Endothelial cell of umbilical vein (primary cell): Measurements from ENCODE around the gene LMTK2. TPM values are rescaled to one million over a fixed set of nuclear protein-coding genes. Genes with fewer than 3 reads are reported as not detected.

Experiments used
- BruUV-seq: library from RNA; stranded (reverse); fragments of 400-500 nt; replicated peaks from 2 replicates; lab custom pipeline; 2021; lab: Mats Ljungman, UMichigan
- CTCF ChIA-PET: fragments of 300-600, 350-600 bp; sonication (Branson Sonifier 250); formaldehyde crosslinking; loops from one replicate; lab custom pipeline; 2021; ENCODE audit warnings: antibody characterized with exemption, inconsistent platforms; lab: Charles Lee
- POLR2A ChIA-PET: fragments of 300-600, 350-600 bp; sonication (Branson Sonifier 250); formaldehyde crosslinking; loops from one replicate; lab custom pipeline; 2021; ENCODE audit warnings: antibody characterized with exemption, inconsistent platforms; lab: Charles Lee
- DNase-seq: peaks from one replicate; pipeline ENCODE4 v3.0.0-alpha.2; 2011; ENCODE audit warnings: low read depth, low spot score
- FAIRE-seq: peaks from 2 replicates; lab custom pipeline; 2011; peaks lifted over from hg19 to GRCh38; lab: Jason Lieb, UNC
- H2AFZ ChIP-seq: 2 replicates; pipeline ENCODE4 v1.6.0; 2012; ENCODE audit warnings: low read depth, low read length, control low read depth, inconsistent platforms
- H3K27ac ChIP-seq: 2 replicates; pipeline ENCODE4 v1.5.1; 2011; ENCODE audit warnings: low read depth, mild to moderate bottlenecking, control low read depth, low read length, moderate library complexity; ENCODE audit not compliant: insufficient read depth
- H3K27me3 ChIP-seq, 2 experiments: 2 replicates each; pipeline versions ENCODE4 v1.6.0 to v1.6.1; 2011; ENCODE audit warnings: low read length in 2 of 2, mixed read lengths in 1 of 2; ENCODE audit not compliant: control insufficient read depth in 2 of 2, insufficient read depth in 2 of 2
- H3K36me3 ChIP-seq, 2 experiments: 2 replicates in 1 of 2; 3 replicates in 1 of 2; pipeline ENCODE4 v1.5.1; 2011; ENCODE audit warnings: low read length in 2 of 2, mild to moderate bottlenecking in 1 of 2, moderate library complexity in 1 of 2; ENCODE audit not compliant: control insufficient read depth in 2 of 2, insufficient read depth in 2 of 2; ENCODE audit errors: extremely low read depth in 1 of 2
- H3K4me1 ChIP-seq: 3 replicates; pipeline ENCODE4 v1.5.1; 2011; ENCODE audit warnings: mild to moderate bottlenecking, low read length; ENCODE audit not compliant: control insufficient read depth, insufficient read depth; ENCODE audit errors: extremely low read depth
- H3K4me2 ChIP-seq: 2 replicates; pipeline ENCODE4 v1.6.1; 2011; ENCODE audit warnings: low read length, control low read depth, mixed read lengths; ENCODE audit not compliant: insufficient read depth
- H3K4me3 ChIP-seq, 3 experiments: fragments of 200-600 bp in 1 of 3; sonication (generic), shearing (Covaris generic) in 1 of 3; replicated peaks in 1 of 3; 2 replicates each; pipeline ENCODE4 v1.5.1; 2011 to 2016; ENCODE audit warnings: control low read depth in 3 of 3, low read length in 3 of 3, mild to moderate bottlenecking in 2 of 3, inconsistent platforms in 1 of 3, low read depth in 1 of 3, moderate library complexity in 1 of 3; ENCODE audit not compliant: insufficient read depth in 1 of 3
- H3K79me2 ChIP-seq: 2 replicates; pipeline ENCODE4 v1.6.0; 2012; ENCODE audit warnings: low read length, inconsistent platforms; ENCODE audit not compliant: control insufficient read depth, insufficient read depth
- H3K9ac ChIP-seq: replicated peaks from 2 replicates; pipeline ENCODE3; 2011; ENCODE audit warnings: low read length, control low read depth; ENCODE audit not compliant: insufficient read depth; ENCODE audit errors: extremely low read depth
- H3K9me1 ChIP-seq: replicated peaks from 3 replicates; pipeline ENCODE4 v1.6.0; 2011; ENCODE audit warnings: mild to moderate bottlenecking, low read length; ENCODE audit not compliant: control insufficient read depth, insufficient read depth; ENCODE audit errors: extremely low read depth
- H3K9me3 ChIP-seq: replicated peaks from 2 replicates; pipeline ENCODE4 v1.5.1; 2012; ENCODE audit warnings: low read length, inconsistent platforms; ENCODE audit not compliant: control insufficient read depth, insufficient read depth
- H4K20me1 ChIP-seq: replicated peaks from 2 replicates; pipeline ENCODE3; 2011; ENCODE audit warnings: mild to moderate bottlenecking, low read length; ENCODE audit not compliant: control insufficient read depth, insufficient read depth; ENCODE audit errors: extremely low read depth
- EZH2 ChIP-seq: IDR thresholded peaks from 2 replicates; pipeline ENCODE4 v1.6.1; 2012; ENCODE audit warnings: borderline replicate concordance, low read depth, mild to moderate bottlenecking, moderate library complexity, low read length, inconsistent platforms; ENCODE audit not compliant: severe bottlenecking
- FOS ChIP-seq: IDR thresholded peaks from 2 replicates; pipeline ENCODE4 v1.6.1; 2011; ENCODE audit warnings: mild to moderate bottlenecking, low read length, moderate library complexity, borderline replicate concordance; ENCODE audit not compliant: insufficient read depth
- GATA2 ChIP-seq: IDR thresholded peaks from 2 replicates; pipeline ENCODE4 v1.7.0; 2011; ENCODE audit warnings: low read depth, mild to moderate bottlenecking, moderate library complexity, mixed read lengths, low read length; ENCODE audit not compliant: insufficient read length, insufficient read depth
- JUN ChIP-seq: IDR thresholded peaks from 2 replicates; pipeline ENCODE4 v1.6.1; 2011; ENCODE audit warnings: borderline replicate concordance, low read depth; ENCODE audit not compliant: insufficient read length, insufficient read depth
- MYC ChIP-seq: IDR thresholded peaks from one replicate; pipeline ENCODE4 v1.6.1; 2011; ENCODE audit warnings: mild to moderate bottlenecking, low read depth, low read length
- POLR2A ChIP-seq: IDR thresholded peaks from 2 replicates; pipeline ENCODE4 v1.6.1; 2012; ENCODE audit warnings: low read depth, mild to moderate bottlenecking, control low read depth, low read length
- POLR2AphosphoS5 ChIP-seq: IDR thresholded peaks from 2 replicates; pipeline ENCODE4 v1.6.1; 2012; ENCODE audit warnings: low read depth, mild to moderate bottlenecking, control low read depth, low read length, moderate library complexity; ENCODE audit not compliant: insufficient read depth
- dilution Hi-C: fragments of 300-500 bp; cut with MboI; formaldehyde crosslinking; loops from one replicate; pipeline ENCODE4 v1.15.0; 2019; ENCODE audit warnings: low sequenced_read_pairs; ENCODE audit not compliant: extremely low pct_ligation_motif_present
- intact Hi-C: fragments of 100-400 bp; cut with micrococcal nuclease; formaldehyde crosslinking; loops from one replicate; pipeline ENCODE4 v1.10.0; 2022
- polyA plus RNA-seq, 4 experiments: library from polyadenylated mRNA; depleted of rRNA in 3 of 4; stranded (reverse) in 3 of 4; unstranded in 1 of 4; fragments of >200 nt; gene quantifications; 2 replicates each; pipeline versions ENCODE4 v1.2.1 to v1.2.3, GENCODE V29; 2011 to 2012; ENCODE audit warnings: missing spikeins in 1 of 4
- total RNA-seq: library from RNA; stranded (reverse); gene quantifications from 2 replicates; pipeline ENCODE4 v1.2.3, GENCODE V29; 2021
- TF ChIP-seq, protein P1 (sequence below), 2 donors: IDR thresholded peaks; 1 replicate in 1 of 2; 2 replicates in 1 of 2; pipeline ENCODE4 v1.5.1; 2011; ENCODE audit warnings: low read length in 2 of 2, mild to moderate bottlenecking in 2 of 2, moderate library complexity in 2 of 2, control low read depth in 1 of 2, inconsistent platforms in 1 of 2, low read depth in 1 of 2; ENCODE audit not compliant: insufficient read depth in 1 of 2; ENCODE audit errors: extremely low read depth in 1 of 2
- TF ChIP-seq, protein P2 (sequence below): IDR thresholded peaks from 2 replicates; pipeline ENCODE4 v1.6.1; 2011; ENCODE audit not compliant: insufficient read depth, insufficient read length

LMTK2 gene
- total and polyA plus RNA-seq, 2 donors (not counting 3 experiments of a cell fraction or from before 2014, with no cell fraction given), result 5.9 to 13.8 TPM

DNA sequence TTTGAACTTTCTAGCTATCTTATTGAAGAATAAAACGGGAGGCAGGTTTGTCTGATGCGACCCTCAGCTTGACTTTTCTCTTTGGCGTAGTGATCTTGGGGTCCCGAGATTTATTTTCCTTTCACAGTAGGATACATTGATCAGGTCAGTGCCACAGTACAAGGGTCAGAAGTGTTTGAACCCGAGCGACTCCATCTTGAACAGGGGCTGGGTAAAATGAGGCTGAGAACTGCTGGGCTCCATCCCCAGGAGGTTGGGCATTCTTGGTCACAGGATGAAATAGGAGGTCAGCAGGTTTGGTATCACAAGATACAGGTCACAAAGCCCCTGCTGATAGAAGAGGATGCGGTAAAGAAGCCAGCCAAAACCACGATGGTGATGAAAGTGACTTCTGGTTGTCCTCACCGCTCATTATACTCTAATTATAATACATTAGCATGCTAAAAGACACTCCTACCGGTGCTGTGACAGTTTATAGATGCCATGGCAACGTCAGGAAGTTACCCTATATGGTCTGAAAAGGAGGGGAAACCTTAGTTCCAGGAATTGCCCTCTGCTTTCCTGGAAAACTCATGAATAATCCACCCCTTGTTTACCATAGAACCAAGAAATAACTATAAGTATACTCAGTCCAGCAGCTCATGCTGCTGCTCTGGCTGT, 148.4 kb downstream of the LMTK2 start:
- Histone ChIP-seq H3K9ac (no peak overlapping the region), H3K36me3 (no peaks in the 10 kb centered on the region), H3K4me3 (no peak overlapping the region), H3K4me2 (no peak overlapping the region), H3K27me3 (no peaks in the 10 kb centered on the region), H3K4me1 (peaks cover 22% of the 10 kb centered on the region), H3K27ac (no peak overlapping the region), H2AFZ (no peak overlapping the region), H3K9me1 (no peaks in the 10 kb centered on the region), H4K20me1 (no peaks in the 10 kb centered on the region), H3K79me2 (peaks cover 27% of the 10 kb centered on the region), H3K9me3 (no peaks in the 10 kb centered on the region)
- no TSS peak for BruUV-seq
- intact Hi-C loops (no loop called here), dilution Hi-C loops (no loop called here)
- POLR2A ChIA-PET, result interaction anchor here (0.6 kb wide), 1 partner anchor 166 kb away, joined by 4 read pairs; no protein-coding TSS in a partner anchor
- no peak for FAIRE-seq
- DNase-seq, result no peak
- CTCF ChIA-PET, result interaction anchor here (1.5 to 3.2 kb wide), 2 partner anchors 12 kb away, joined by 4 to 12 read pairs; no protein-coding TSS in a partner anchor
- TF ChIP-seq FOS (no peak), POLR2A (no peak), POLR2AphosphoS5 (no peak), EZH2 (no peak), JUN (no peak), GATA2 (no peak), MYC (no peak)
- TF ChIP-seq, protein P1, sequence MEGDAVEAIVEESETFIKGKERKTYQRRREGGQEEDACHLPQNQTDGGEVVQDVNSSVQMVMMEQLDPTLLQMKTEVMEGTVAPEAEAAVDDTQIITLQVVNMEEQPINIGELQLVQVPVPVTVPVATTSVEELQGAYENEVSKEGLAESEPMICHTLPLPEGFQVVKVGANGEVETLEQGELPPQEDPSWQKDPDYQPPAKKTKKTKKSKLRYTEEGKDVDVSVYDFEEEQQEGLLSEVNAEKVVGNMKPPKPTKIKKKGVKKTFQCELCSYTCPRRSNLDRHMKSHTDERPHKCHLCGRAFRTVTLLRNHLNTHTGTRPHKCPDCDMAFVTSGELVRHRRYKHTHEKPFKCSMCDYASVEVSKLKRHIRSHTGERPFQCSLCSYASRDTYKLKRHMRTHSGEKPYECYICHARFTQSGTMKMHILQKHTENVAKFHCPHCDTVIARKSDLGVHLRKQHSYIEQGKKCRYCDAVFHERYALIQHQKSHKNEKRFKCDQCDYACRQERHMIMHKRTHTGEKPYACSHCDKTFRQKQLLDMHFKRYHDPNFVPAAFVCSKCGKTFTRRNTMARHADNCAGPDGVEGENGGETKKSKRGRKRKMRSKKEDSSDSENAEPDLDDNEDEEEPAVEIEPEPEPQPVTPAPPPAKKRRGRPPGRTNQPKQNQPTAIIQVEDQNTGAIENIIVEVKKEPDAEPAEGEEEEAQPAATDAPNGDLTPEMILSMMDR (IDR thresholded peaks at IDR 0.05; ENCODE audit: extremely low read depth in 1 of 2, insufficient read depth in 1 of 2, low read depth in 1 of 2, low read length in 2 of 2), result no peak
- TF ChIP-seq, protein P2, sequence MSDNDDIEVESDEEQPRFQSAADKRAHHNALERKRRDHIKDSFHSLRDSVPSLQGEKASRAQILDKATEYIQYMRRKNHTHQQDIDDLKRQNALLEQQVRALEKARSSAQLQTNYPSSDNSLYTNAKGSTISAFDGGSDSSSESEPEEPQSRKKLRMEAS, result no peak
